Astrocyte (in vitro differentiated cells and primary cell): Measurements from ENCODE around the gene ATP13A1. TPM values are rescaled to one million over a fixed set of nuclear protein-coding genes. Genes with fewer than 3 reads are reported as not detected.
"Not testable (repeated sequence)": the region's sequence is repeated elsewhere in the genome, so short reads cannot be mapped to it uniquely, and the experiment has no call there.

Experiments
- DNase-seq: peaks from one replicate; pipeline ENCODE4 v3.0.0-alpha.2; 2010; ENCODE audit warnings: low read depth
- FAIRE-seq: peaks from 2 replicates; lab custom pipeline; 2011; peaks lifted over from hg19 to GRCh38; lab: Jason Lieb, UNC
- H2AFZ ChIP-seq: 2 replicates; pipeline ENCODE4 v1.6.0; 2012; ENCODE audit warnings: low read depth, low read length, inconsistent platforms
- H3K27ac ChIP-seq: 2 replicates; pipeline ENCODE4 v1.5.1; 2011; ENCODE audit warnings: low read depth, low read length, inconsistent platforms
- H3K27me3 ChIP-seq: 2 replicates; pipeline ENCODE4 v1.6.0; 2011; ENCODE audit warnings: low read length, inconsistent platforms; ENCODE audit not compliant: insufficient read depth
- H3K36me3 ChIP-seq: 2 replicates; pipeline ENCODE4 v1.5.1; 2011; ENCODE audit warnings: low read length, inconsistent platforms; ENCODE audit not compliant: insufficient read depth
- H3K4me1 ChIP-seq: 2 replicates; pipeline ENCODE4 v1.5.1; 2011; ENCODE audit warnings: low read length, inconsistent platforms; ENCODE audit not compliant: insufficient read depth
- H3K4me2 ChIP-seq: 2 replicates; pipeline ENCODE4 v1.6.0; 2012; ENCODE audit warnings: low read length, inconsistent platforms
- H3K4me3 ChIP-seq: 2 replicates; pipeline ENCODE4 v1.5.1; 2011; ENCODE audit warnings: low read depth, mild to moderate bottlenecking, low read length, inconsistent platforms; ENCODE audit not compliant: insufficient read depth
- H3K79me2 ChIP-seq: 2 replicates; pipeline ENCODE4 v1.6.0; 2012; ENCODE audit warnings: mild to moderate bottlenecking, low read length, inconsistent platforms; ENCODE audit not compliant: insufficient read depth
- H3K9ac ChIP-seq: 2 replicates; pipeline ENCODE4 v1.6.0; 2012; ENCODE audit warnings: mild to moderate bottlenecking, low read length, inconsistent platforms
- H3K9me3 ChIP-seq: 2 replicates; pipeline ENCODE4 v1.5.1; 2012; ENCODE audit warnings: low read depth, mild to moderate bottlenecking, low read length, inconsistent platforms; ENCODE audit not compliant: insufficient read depth
- H4K20me1 ChIP-seq: 2 replicates; pipeline ENCODE4 v1.6.0; 2012; ENCODE audit warnings: low read length, inconsistent platforms; ENCODE audit not compliant: insufficient read depth
- H3K27ac Mint-ChIP-seq: one replicate; pipeline ENCODE4 v1.8.0; 2021; ENCODE audit warnings: mild to moderate bottlenecking, mixed read lengths; ENCODE audit not compliant: unreplicated experiment
- H3K27me3 Mint-ChIP-seq: one replicate; pipeline ENCODE4 v1.8.0; 2021; ENCODE audit warnings: low read depth, mixed read lengths; ENCODE audit not compliant: unreplicated experiment
- H3K36me3 Mint-ChIP-seq: one replicate; pipeline ENCODE4 v1.8.0; 2021; ENCODE audit warnings: low read depth, mixed read lengths; ENCODE audit not compliant: unreplicated experiment
- H3K4me1 Mint-ChIP-seq: one replicate; pipeline ENCODE4 v1.8.0; 2021; ENCODE audit warnings: low read depth, mixed read lengths; ENCODE audit not compliant: unreplicated experiment
- H3K4me3 Mint-ChIP-seq: one replicate; pipeline ENCODE4 v1.8.0; 2021; ENCODE audit warnings: mild to moderate bottlenecking, moderate library complexity, mixed read lengths; ENCODE audit not compliant: unreplicated experiment
- H3K9me3 Mint-ChIP-seq: one replicate; pipeline ENCODE4 v1.8.0; 2021; ENCODE audit warnings: mild to moderate bottlenecking, mixed read lengths; ENCODE audit not compliant: unreplicated experiment
- EZH2 ChIP-seq: IDR thresholded peaks from 2 replicates; pipeline ENCODE4 v1.6.1; 2012; ENCODE audit warnings: mild to moderate bottlenecking, low read length, inconsistent platforms; ENCODE audit not compliant: insufficient read depth
- total RNA-seq: library from RNA; stranded (reverse); gene quantifications from 2 replicates; pipeline ENCODE4 v1.2.1, GENCODE V29; 2021
- TF ChIP-seq, protein P1 (sequence below): IDR thresholded peaks from 2 replicates; pipeline ENCODE4 v1.5.1; 2011; ENCODE audit warnings: low read depth, mild to moderate bottlenecking, inconsistent platforms, low read length, moderate library complexity; ENCODE audit not compliant: insufficient read depth

The ATP13A1 gene
- total RNA-seq, 1 donor from 2014 or later: 65.2 TPM

DNA sequence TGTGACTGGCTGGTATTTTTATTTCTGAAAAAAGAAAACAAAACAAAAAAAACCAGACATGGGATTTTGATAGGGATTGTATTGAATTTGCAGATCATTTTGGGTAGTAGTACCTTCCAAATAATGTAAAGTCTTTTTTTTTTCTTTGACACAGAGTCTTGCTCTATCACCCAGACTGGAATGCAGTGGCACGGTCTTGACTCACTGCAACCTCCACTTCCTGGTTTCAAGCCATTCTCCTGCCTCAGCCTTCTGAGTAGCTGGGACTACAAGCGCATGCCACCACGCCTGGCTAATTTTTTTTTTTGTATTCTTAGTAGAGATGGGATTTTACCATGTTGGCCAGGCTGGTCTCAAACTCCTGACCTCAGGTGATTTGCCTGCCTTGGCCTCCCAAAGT, 9.3 kb upstream of the ATP13A1 start:
- FAIRE-seq: no peak
- Mint-ChIP-seq H3K4me1 (peaks cover 3% of the 10 kb centered on the region), H3K4me3 (no peak overlapping the region), H3K27ac (no peak overlapping the region), H3K9me3 (peaks cover 25% of the 10 kb centered on the region), H3K27me3 (no peaks in the 10 kb centered on the region), H3K36me3 (peaks cover 38% of the 10 kb centered on the region)
- Histone ChIP-seq H3K4me2 (no peak overlapping the region), H3K4me1 (peaks cover 13% of the 10 kb centered on the region), H3K4me3 (no peak overlapping the region), H3K36me3 (no peaks in the 10 kb centered on the region), H3K27ac (no peak overlapping the region), H2AFZ (no peak overlapping the region), H4K20me1 (no peaks in the 10 kb centered on the region), H3K9me3 (peaks cover 11% of the 10 kb centered on the region), H3K79me2 (peaks cover 18% of the 10 kb centered on the region), H3K27me3 (no peaks in the 10 kb centered on the region), H3K9ac (no peak overlapping the region)
- DNase-seq: no peak
- TF ChIP-seq EZH2: no peak
- TF ChIP-seq, protein P1, sequence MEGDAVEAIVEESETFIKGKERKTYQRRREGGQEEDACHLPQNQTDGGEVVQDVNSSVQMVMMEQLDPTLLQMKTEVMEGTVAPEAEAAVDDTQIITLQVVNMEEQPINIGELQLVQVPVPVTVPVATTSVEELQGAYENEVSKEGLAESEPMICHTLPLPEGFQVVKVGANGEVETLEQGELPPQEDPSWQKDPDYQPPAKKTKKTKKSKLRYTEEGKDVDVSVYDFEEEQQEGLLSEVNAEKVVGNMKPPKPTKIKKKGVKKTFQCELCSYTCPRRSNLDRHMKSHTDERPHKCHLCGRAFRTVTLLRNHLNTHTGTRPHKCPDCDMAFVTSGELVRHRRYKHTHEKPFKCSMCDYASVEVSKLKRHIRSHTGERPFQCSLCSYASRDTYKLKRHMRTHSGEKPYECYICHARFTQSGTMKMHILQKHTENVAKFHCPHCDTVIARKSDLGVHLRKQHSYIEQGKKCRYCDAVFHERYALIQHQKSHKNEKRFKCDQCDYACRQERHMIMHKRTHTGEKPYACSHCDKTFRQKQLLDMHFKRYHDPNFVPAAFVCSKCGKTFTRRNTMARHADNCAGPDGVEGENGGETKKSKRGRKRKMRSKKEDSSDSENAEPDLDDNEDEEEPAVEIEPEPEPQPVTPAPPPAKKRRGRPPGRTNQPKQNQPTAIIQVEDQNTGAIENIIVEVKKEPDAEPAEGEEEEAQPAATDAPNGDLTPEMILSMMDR: no peak

GRCh38 chr19:19670070-19670551, 6.6 kb upstream of the ATP13A1 start:
- Histone ChIP-seq H3K79me2 (peaks cover 18% of the 10 kb centered on the region), H3K36me3 (no peaks in the 10 kb centered on the region), H3K27ac (no peak overlapping the region), H3K4me3 (no peak overlapping the region), H3K4me2 (peak overlapping the region; percentile 97), H2AFZ (peak overlapping the region; percentile 24), H3K9ac (no peak overlapping the region), H3K9me3 (peaks cover 2% of the 10 kb centered on the region), H4K20me1 (no peaks in the 10 kb centered on the region), H3K27me3 (no peaks in the 10 kb centered on the region), H3K4me1 (peaks cover 13% of the 10 kb centered on the region)
- TF ChIP-seq, protein P1: no peak
- no peak for TF ChIP-seq EZH2
- Mint-ChIP-seq H3K27me3 (no peaks in the 10 kb centered on the region), H3K9me3 (peaks cover 7% of the 10 kb centered on the region), H3K27ac (peak overlapping the region; percentile 53), H3K4me3 (peak overlapping the region; percentile 87), H3K4me1 (peaks cover 3% of the 10 kb centered on the region), H3K36me3 (peaks cover 20% of the 10 kb centered on the region)
- FAIRE-seq (no peak), DNase-seq (no peak)

GRCh38 chr19:19668230-19669012, 4.9 kb upstream of the ATP13A1 start, which contains the start of gene ZNF101:
Gene ZNF101, plus strand, starts transcription at chr19:19668839. Its CDS starts 125 bp downstream, at chr19:19668964.
- TF ChIP-seq, protein P1: no peak
- no peak for TF ChIP-seq EZH2
- H3K27ac Mint-ChIP-seq: peak within 1 kb of the TSS; percentile 18
- Histone ChIP-seq H3K4me1 (peaks cover 13% of the 10 kb centered on the region), H3K9me3 (peaks cover 2% of the 10 kb centered on the region), H3K27ac (peak within 1 kb of the TSS; percentile 57), H3K27me3 (no peaks in the 10 kb centered on the region), H3K9ac (peak within 1 kb of the TSS; percentile 89), H2AFZ (peak within 1 kb of the TSS; percentile 98), H3K4me3 (peak within 1 kb of the TSS; percentile 81), H3K4me2 (peak within 1 kb of the TSS; percentile 97), H4K20me1 (no peaks in the 10 kb centered on the region), H3K79me2 (peaks cover 21% of the 10 kb centered on the region), H3K36me3 (no peaks in the 10 kb centered on the region)
- H3K36me3 Mint-ChIP-seq: peaks cover 13% of the 10 kb centered on the region
- FAIRE-seq: no peak
- no peaks in the 10 kb centered on the region for H3K9me3 Mint-ChIP-seq
- H3K27me3 Mint-ChIP-seq: no peaks in the 10 kb centered on the region
- peak within 1 kb of the TSS; percentile 87 for H3K4me3 Mint-ChIP-seq
- DNase-seq: peak; percentile 70
- H3K4me1 Mint-ChIP-seq: peaks cover 3% of the 10 kb centered on the region

GRCh38 chr19:19665420-19665948, 2.0 kb upstream of the ATP13A1 start:
- not testable (repeated sequence) for H3K9ac ChIP-seq, H3K36me3 Mint-ChIP-seq, H3K27ac Mint-ChIP-seq, FAIRE-seq, H3K4me2 ChIP-seq, H3K27ac ChIP-seq, H3K9me3 Mint-ChIP-seq, H3K36me3 ChIP-seq, H2AFZ ChIP-seq, H3K4me3 Mint-ChIP-seq, H3K27me3 Mint-ChIP-seq, DNase-seq, H3K4me3 ChIP-seq, H3K9me3 ChIP-seq, H3K27me3 ChIP-seq
- peaks cover 43% of the 10 kb centered on the region for H3K79me2 ChIP-seq
- peaks cover 29% of the 10 kb centered on the region for H3K4me1 ChIP-seq
- H4K20me1 ChIP-seq: peaks cover 21% of the 10 kb centered on the region
- H3K4me1 Mint-ChIP-seq: peaks cover 11% of the 10 kb centered on the region
